ENCODE results near the gene GEMIN7. TPM values are rescaled to one million over a fixed set of nuclear protein-coding genes. Genes with fewer than 3 reads are reported as not detected.

The GEMIN7 gene
- total and polyA plus RNA-seq, 10 donors, result 19.6 to 51.1 (median 27.4) TPM

- no peak overlapping the region for H3K27ac ChIP-seq
- H3K9me3 ChIP-seq, result no peaks in the 10 kb centered on the region
- intact Hi-C loops (cut with DNase I; ENCODE audit: low total_unique reads), result no loop called here
- TF ChIP-seq POLR2A (IDR thresholded peaks at IDR 0.05), result no peak
- TF ChIP-seq POLR2AphosphoS5 (IDR thresholded peaks at IDR 0.05), result no peak
- no peak for TF ChIP-seq CTCF (IDR thresholded peaks at IDR 0.05 in 8 of 11, conservative IDR thresholded peaks at IDR 0.05 in 3 of 11)
- peaks cover 0 to 75% (median 19%) of the 10 kb centered on the region in 6 donors for H3K4me1 ChIP-seq
- no peak overlapping the region for H3K4me3 ChIP-seq
- no peaks in the 10 kb centered on the region for H3K27me3 ChIP-seq (replicated peaks in 1 of 7)
- WGBS, 5 donors, result 33 to 58% (median 45%) methylated on average over 4 to 5 of the region's 5 CpGs
- H3K36me3 ChIP-seq, result no peaks in the 10 kb centered on the region
- DNase-seq, result no peak
Observed at GRCh38 chr19:45110851-45111266, 31.8 kb downstream of the GEMIN7 start.

GRCh38 chr19:45112111-45112827 lies 33.2 kb downstream of the GEMIN7 start:
- TF ChIP-seq CTCF (IDR thresholded peaks at IDR 0.05 in 8 of 11, conservative IDR thresholded peaks at IDR 0.05 in 3 of 11) (no peak), POLR2A (IDR thresholded peaks at IDR 0.05) (no peak), POLR2AphosphoS5 (IDR thresholded peaks at IDR 0.05) (no peak)
- no peak for DNase-seq
- no peak overlapping the region for H3K4me3 ChIP-seq
- intact Hi-C loops (cut with DNase I; ENCODE audit: low total_unique reads), result no loop called here
- 91 to 94% (median 93%) methylated on average over 11 of the region's 11 CpGs for WGBS, 5 donors
- no peaks in the 10 kb centered on the region for H3K9me3 ChIP-seq
- no peak overlapping the region for H3K27ac ChIP-seq
- peaks cover 1 to 85% (median 31%) of the 10 kb centered on the region in 6 donors for H3K4me1 ChIP-seq
- H3K27me3 ChIP-seq (replicated peaks in 1 of 7), result no peaks in the 10 kb centered on the region
- no peaks in the 10 kb centered on the region for H3K36me3 ChIP-seq

DNA sequence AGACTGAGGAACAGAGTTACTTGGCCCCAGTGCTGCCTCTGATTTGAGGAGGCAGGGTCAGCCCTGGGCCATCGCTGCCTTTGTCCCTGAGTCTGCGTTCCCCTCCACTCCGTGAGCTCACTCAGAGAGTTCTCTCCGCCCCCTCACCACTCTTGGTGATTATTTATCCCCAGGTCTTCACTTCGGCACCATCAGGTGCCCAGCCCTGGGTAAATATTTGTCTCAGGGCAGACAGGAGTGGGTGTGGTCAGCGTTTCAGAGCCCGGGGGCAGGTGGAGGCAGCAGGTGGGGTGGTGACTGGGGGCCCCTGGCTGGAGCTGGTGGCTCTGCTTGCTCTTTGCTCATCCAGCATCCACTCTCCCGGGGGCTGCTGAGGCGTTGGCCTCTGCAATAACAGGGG lies 34.6 kb downstream of the GEMIN7 start:
- no peaks in the 10 kb centered on the region for H3K27me3 ChIP-seq (replicated peaks in 1 of 7)
- intact Hi-C loops (cut with DNase I; ENCODE audit: low total_unique reads), result no loop called here
- no peak for TF ChIP-seq POLR2AphosphoS5 (IDR thresholded peaks at IDR 0.05)
- TF ChIP-seq POLR2A (IDR thresholded peaks at IDR 0.05), result no peak
- no peak for TF ChIP-seq CTCF (IDR thresholded peaks at IDR 0.05 in 8 of 11, conservative IDR thresholded peaks at IDR 0.05 in 3 of 11)
- peaks cover 15 to 87% (median 41%) of the 10 kb centered on the region in 6 donors for H3K4me1 ChIP-seq
- H3K27ac ChIP-seq, result no peak overlapping the region
- no peaks in the 10 kb centered on the region for H3K9me3 ChIP-seq
- 68 to 89% (median 87%) methylated on average over 4 to 9 of the region's 9 CpGs for WGBS, 5 donors
- DNase-seq, result no peak
- no peaks in the 10 kb centered on the region for H3K36me3 ChIP-seq
- no peak overlapping the region for H3K4me3 ChIP-seq

GRCh38 chr19:45114116-45114515 lies 35.1 kb downstream of the GEMIN7 start:
- DNase-seq, result no peak
- no peak overlapping the region for H3K4me3 ChIP-seq
- H3K27me3 ChIP-seq (replicated peaks in 1 of 7), result no peaks in the 10 kb centered on the region
- TF ChIP-seq POLR2AphosphoS5 (IDR thresholded peaks at IDR 0.05) (no peak), CTCF (IDR thresholded peaks at IDR 0.05 in 8 of 11, conservative IDR thresholded peaks at IDR 0.05 in 3 of 11) (no peak), POLR2A (IDR thresholded peaks at IDR 0.05) (no peak)
- WGBS, 5 donors, result 42 to 73% (median 64%) methylated on average over 3 to 4 of the region's 4 CpGs
- no peaks in the 10 kb centered on the region for H3K9me3 ChIP-seq
- H3K27ac ChIP-seq, result no peak overlapping the region
- intact Hi-C loops (cut with DNase I; ENCODE audit: low total_unique reads), result no loop called here
- peaks cover 16 to 92% (median 46%) of the 10 kb centered on the region in 6 donors for H3K4me1 ChIP-seq
- no peaks in the 10 kb centered on the region for H3K36me3 ChIP-seq

Measured in spleen (tissue), 11 donors.